Neural crest cell (in vitro differentiated cells): ENCODE measurements around the gene DYNC1I2. TPM values are rescaled to one million over a fixed set of nuclear protein-coding genes. Genes with fewer than 3 reads are reported as not detected.

Experiments used
- DNase-seq: peaks from one replicate; pipeline ENCODE4 v3.0.0; 2021; ENCODE audit warnings: low read depth, mixed read lengths, low spot score
- H3K27ac Mint-ChIP-seq: one replicate; pipeline ENCODE4 v1.8.0; 2021; ENCODE audit warnings: mild to moderate bottlenecking, mixed read lengths; ENCODE audit not compliant: unreplicated experiment
- H3K27me3 Mint-ChIP-seq: 2 replicates; pipeline ENCODE4 v1.8.0; 2021; ENCODE audit warnings: low read depth, mild to moderate bottlenecking, mixed read lengths
- H3K36me3 Mint-ChIP-seq: 2 replicates; pipeline ENCODE4 v1.8.0; 2021; ENCODE audit warnings: low read depth, mild to moderate bottlenecking, mixed read lengths
- H3K4me1 Mint-ChIP-seq: 2 replicates; pipeline ENCODE4 v1.8.0; 2021; ENCODE audit warnings: mixed read lengths
- H3K4me3 Mint-ChIP-seq: one replicate; pipeline ENCODE4 v1.8.0; 2021; ENCODE audit warnings: mild to moderate bottlenecking, mixed read lengths
- H3K9me3 Mint-ChIP-seq: 2 replicates; pipeline ENCODE4 v1.8.0; 2021; ENCODE audit warnings: mixed read lengths
- CTCF ChIP-seq: fragments of 200-600 bp; sonication (generic); conservative IDR thresholded peaks from 2 replicates; pipeline ENCODE4 v1.5.0; 2021; ENCODE audit warnings: antibody characterized with exemption, mild to moderate bottlenecking
- total RNA-seq: library from RNA; stranded (reverse); gene quantifications from 2 replicates; pipeline ENCODE4 v1.2.1, GENCODE V29; 2021

The DYNC1I2 gene
- total RNA-seq, 1 donor from 2014 or later: 109 TPM

GRCh38 chr2:171668183-171668582, 19.1 kb upstream of the DYNC1I2 start:
- H3K36me3 Mint-ChIP-seq: no peaks in the 10 kb centered on the region
- no peak for TF ChIP-seq CTCF
- H3K4me1 Mint-ChIP-seq: peaks cover 20% of the 10 kb centered on the region
- H3K9me3 Mint-ChIP-seq: no peaks in the 10 kb centered on the region
- peaks cover 6% of the 10 kb centered on the region for H3K27me3 Mint-ChIP-seq
- no peak overlapping the region for H3K27ac Mint-ChIP-seq
- no peak overlapping the region for H3K4me3 Mint-ChIP-seq
- no peak for DNase-seq

- no peaks in the 10 kb centered on the region for H3K9me3 Mint-ChIP-seq
- H3K36me3 Mint-ChIP-seq: no peaks in the 10 kb centered on the region
- DNase-seq: no peak
- no peak for TF ChIP-seq CTCF
- H3K27ac Mint-ChIP-seq: no peak overlapping the region
- peaks cover 26% of the 10 kb centered on the region for H3K4me1 Mint-ChIP-seq
- peaks cover 6% of the 10 kb centered on the region for H3K27me3 Mint-ChIP-seq
- no peak overlapping the region for H3K4me3 Mint-ChIP-seq
Observed at GRCh38 chr2:171669121-171669520, 18.1 kb upstream of the DYNC1I2 start.

GRCh38 chr2:171670655-171671054, 16.6 kb upstream of the DYNC1I2 start:
- H3K4me3 Mint-ChIP-seq: no peak overlapping the region
- H3K4me1 Mint-ChIP-seq: peaks cover 26% of the 10 kb centered on the region
- H3K9me3 Mint-ChIP-seq: no peaks in the 10 kb centered on the region
- H3K27me3 Mint-ChIP-seq: peaks cover 6% of the 10 kb centered on the region
- DNase-seq: no peak
- no peak for TF ChIP-seq CTCF
- no peak overlapping the region for H3K27ac Mint-ChIP-seq
- H3K36me3 Mint-ChIP-seq: no peaks in the 10 kb centered on the region

- H3K27me3 Mint-ChIP-seq: peaks cover 6% of the 10 kb centered on the region
- H3K36me3 Mint-ChIP-seq: no peaks in the 10 kb centered on the region
- H3K4me3 Mint-ChIP-seq: no peak overlapping the region
- H3K9me3 Mint-ChIP-seq: no peaks in the 10 kb centered on the region
- peaks cover 26% of the 10 kb centered on the region for H3K4me1 Mint-ChIP-seq
- no peak overlapping the region for H3K27ac Mint-ChIP-seq
- TF ChIP-seq CTCF: no peak
- DNase-seq: no peak
Observed at GRCh38 chr2:171671867-171672266, 15.4 kb upstream of the DYNC1I2 start.

GRCh38 chr2:171673905-171674304, 13.4 kb upstream of the DYNC1I2 start:
- Mint-ChIP-seq H3K27me3 (peaks cover 6% of the 10 kb centered on the region), H3K27ac (no peak overlapping the region), H3K36me3 (no peaks in the 10 kb centered on the region), H3K9me3 (peaks cover 5% of the 10 kb centered on the region), H3K4me3 (no peak overlapping the region), H3K4me1 (peaks cover 13% of the 10 kb centered on the region)
- no peak for DNase-seq
- no peak for TF ChIP-seq CTCF
